ENCODE measurements around the gene DIPK1C.

DIPK1C gene

GRCh38 chr18:74447404-74448152 is 9.5 kb downstream of the DIPK1C start:
- no peak for DNase-seq

GRCh38 chr18:74446631-74447403 is 10.3 kb downstream of the DIPK1C start:
- no peak for DNase-seq

- no peak for DNase-seq
These were observed 10.9 kb downstream of the DIPK1C start for GRCh38 chr18:74446178-74446577.

- DNase-seq, result no peak
These were observed 11.5 kb downstream of the DIPK1C start for GRCh38 chr18:74445585-74445984.

- no peak for DNase-seq
These were observed 13.0 kb downstream of the DIPK1C start for GRCh38 chr18:74444104-74444503.

- DNase-seq, result no peak
These were observed 16.2 kb downstream of the DIPK1C start for GRCh38 chr18:74440808-74441427.

GRCh38 chr18:74438091-74438490 is 19.0 kb downstream of the DIPK1C start:
- no peak for DNase-seq

- no peak for DNase-seq
These were observed 20.8 kb downstream of the DIPK1C start for GRCh38 chr18:74436158-74436769.

GRCh38 chr18:74435740-74436139 is 21.4 kb downstream of the DIPK1C start:
- DNase-seq, result no peak

GRCh38 chr18:74434466-74434865 is 22.6 kb downstream of the DIPK1C start:
- DNase-seq, result no peak

GRCh38 chr18:74430806-74431571 is 26.1 kb downstream of the DIPK1C start:
- no peak for DNase-seq

GRCh38 chr18:74430231-74430630 is 26.9 kb downstream of the DIPK1C start:
- no peak for DNase-seq

GRCh38 chr18:74429096-74429495 is 28.0 kb downstream of the DIPK1C start:
- DNase-seq, result no peak

- no peak for DNase-seq
These were observed 29.5 kb downstream of the DIPK1C start for GRCh38 chr18:74427442-74428112.

GRCh38 chr18:74425876-74426275 is 31.2 kb downstream of the DIPK1C start:
- no peak for DNase-seq

GRCh38 chr18:74425161-74425560 is 31.9 kb downstream of the DIPK1C start:
- no peak for DNase-seq

- no peak for DNase-seq
These were observed 34.6 kb downstream of the DIPK1C start for GRCh38 chr18:74422541-74422940.

GRCh38 chr18:74420926-74421325 is 36.2 kb downstream of the DIPK1C start:
- no peak for DNase-seq

- DNase-seq, result no peak
These were observed 36.6 kb downstream of the DIPK1C start for GRCh38 chr18:74420481-74420880.

GRCh38 chr18:74419761-74420160 is 37.3 kb downstream of the DIPK1C start:
- no peak for DNase-seq

GRCh38 chr18:74418023-74418422 is 39.1 kb downstream of the DIPK1C start:
- DNase-seq, result no peak

GRCh38 chr18:74416124-74416523 is 41.0 kb downstream of the DIPK1C start:
- no peak for DNase-seq

All from T1000 (cell line).